Activated naive CD4-positive, alpha-beta T cell treated with anti-CD3 and anti-CD28 coated beads for 36 hours (primary cell): Measurements from ENCODE around the gene DLGAP1. TPM values are rescaled to one million over a fixed set of nuclear protein-coding genes. Genes with fewer than 3 reads are reported as not detected.

Experiments
- CTCF ChIA-PET: fragments of 350-600 bp; sonication (Branson Sonifier 250); formaldehyde crosslinking; loops from one replicate; lab custom pipeline; 2021; ENCODE audit warnings: antibody characterized with exemption; lab: Charles Lee
- DNase-seq: peaks from one replicate; pipeline ENCODE4 v3.0.0-alpha.2; 2020
- H3K27ac Mint-ChIP-seq: one replicate; pipeline ENCODE4 v1.8.0; 2021; ENCODE audit warnings: mild to moderate bottlenecking, mixed read lengths
- H3K27me3 Mint-ChIP-seq: one replicate; pipeline ENCODE4 v1.8.0; 2021; ENCODE audit warnings: low read depth, mixed read lengths
- H3K36me3 Mint-ChIP-seq: one replicate; pipeline ENCODE4 v1.8.0; 2021; ENCODE audit warnings: low read depth, mixed read lengths
- H3K4me1 Mint-ChIP-seq: one replicate; pipeline ENCODE4 v1.8.0; 2021; ENCODE audit warnings: low read depth, mixed read lengths
- H3K4me3 Mint-ChIP-seq: one replicate; pipeline ENCODE4 v1.8.0; 2021; ENCODE audit warnings: mild to moderate bottlenecking, moderate library complexity, mixed read lengths
- H3K9me3 Mint-ChIP-seq: one replicate; pipeline ENCODE4 v1.8.0; 2021; ENCODE audit warnings: mixed read lengths
- intact Hi-C: fragments of 100-400 bp; cut with micrococcal nuclease; formaldehyde crosslinking; loops from one replicate; pipeline ENCODE4 v1.15.1; 2023
- total RNA-seq, 2 experiments: library from RNA; stranded (reverse); gene quantifications; one replicate each; pipeline ENCODE4 v1.2.3, GENCODE V29; 2021

DLGAP1 gene
- total RNA-seq, 2 experiments from 2014 or later, result not detected

DNA sequence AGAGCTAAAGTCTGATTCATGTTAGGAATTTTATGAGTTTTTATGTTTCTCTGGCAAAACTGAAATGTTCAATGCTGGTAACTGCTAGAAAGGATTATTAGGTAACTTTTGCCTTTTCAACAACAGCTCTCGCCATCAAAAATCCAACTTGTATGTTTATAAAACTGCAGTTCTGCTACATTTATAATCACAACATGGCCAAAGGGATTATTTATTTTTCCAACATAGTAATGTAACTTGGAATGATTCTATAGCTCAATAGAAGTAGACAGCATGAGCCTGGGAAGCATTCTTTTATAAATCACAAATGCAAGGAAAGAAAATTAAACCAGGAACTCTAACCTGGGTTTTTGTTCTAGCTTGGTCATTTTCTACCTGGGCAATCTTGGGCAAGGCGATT lies 534.3 kb downstream of the DLGAP1 start:
- CTCF ChIA-PET, result no interaction called here
- intact Hi-C loops, result no loop called here
- H3K4me3 Mint-ChIP-seq, result no peak overlapping the region

DNA sequence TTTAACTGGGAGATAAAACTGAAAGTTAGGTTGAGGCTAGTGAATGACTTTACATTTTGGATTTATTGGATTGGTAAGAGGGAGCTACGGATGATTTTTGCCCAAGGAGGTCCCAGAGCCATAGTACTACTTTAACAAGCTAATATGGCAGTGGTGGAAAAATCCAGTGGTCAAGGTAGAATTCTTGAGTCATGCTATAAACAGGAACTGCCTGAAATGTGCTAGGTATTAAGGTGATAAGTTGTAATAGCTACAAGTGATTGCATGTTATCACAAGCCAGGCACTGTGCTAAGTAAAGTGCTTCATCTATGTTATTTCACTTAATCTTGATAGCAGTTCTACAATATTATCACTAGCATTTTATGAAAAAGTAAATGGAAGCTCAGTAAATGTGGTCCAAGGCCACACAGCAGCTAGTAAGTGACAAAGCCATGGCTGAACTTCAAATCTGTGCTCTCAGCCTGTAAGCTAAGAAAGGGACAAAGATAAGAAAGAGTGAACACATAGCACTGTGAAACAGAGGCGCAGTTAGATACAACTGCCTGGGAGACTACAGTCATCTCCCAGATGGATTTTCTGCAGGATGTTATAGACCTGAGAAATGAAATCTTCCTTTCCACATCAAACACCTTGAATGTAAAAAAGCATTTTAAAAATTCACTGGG lies 535.6 kb downstream of the DLGAP1 start:
- H3K9me3 Mint-ChIP-seq, result no peaks in the 10 kb centered on the region
- H3K27me3 Mint-ChIP-seq, result peaks cover 10% of the 10 kb centered on the region
- CTCF ChIA-PET, result no interaction called here
- no peaks in the 10 kb centered on the region for H3K4me1 Mint-ChIP-seq
- no peaks in the 10 kb centered on the region for H3K36me3 Mint-ChIP-seq
- no peak overlapping the region for H3K4me3 Mint-ChIP-seq
- no peak overlapping the region for H3K27ac Mint-ChIP-seq
- intact Hi-C loops, result no loop called here
- DNase-seq, result no peak

More for the DNA sequence above, 534.3 kb downstream of the DLGAP1 start:
- H3K36me3 Mint-ChIP-seq, result no peaks in the 10 kb centered on the region
- no peak overlapping the region for H3K27ac Mint-ChIP-seq
- peaks cover 13% of the 10 kb centered on the region for H3K27me3 Mint-ChIP-seq
- DNase-seq, result no peak
- H3K9me3 Mint-ChIP-seq, result no peaks in the 10 kb centered on the region
- H3K4me1 Mint-ChIP-seq, result no peaks in the 10 kb centered on the region

- no peaks in the 10 kb centered on the region for H3K4me1 Mint-ChIP-seq
- no peak overlapping the region for H3K4me3 Mint-ChIP-seq
- H3K27ac Mint-ChIP-seq, result no peak overlapping the region
- H3K27me3 Mint-ChIP-seq, result peaks cover 5% of the 10 kb centered on the region
- no peaks in the 10 kb centered on the region for H3K9me3 Mint-ChIP-seq
- no peak for DNase-seq
- H3K36me3 Mint-ChIP-seq, result no peaks in the 10 kb centered on the region
- intact Hi-C loops, result no loop called here
- CTCF ChIA-PET, result no interaction called here
Observed at GRCh38 chr18:3916082-3916481, 539.0 kb downstream of the DLGAP1 start.

GRCh38 chr18:3914833-3915610 lies 540.1 kb downstream of the DLGAP1 start:
- CTCF ChIA-PET, result no interaction called here
- H3K4me3 Mint-ChIP-seq, result no peak overlapping the region
- no peaks in the 10 kb centered on the region for H3K36me3 Mint-ChIP-seq
- DNase-seq, result no peak
- H3K9me3 Mint-ChIP-seq, result no peaks in the 10 kb centered on the region
- H3K4me1 Mint-ChIP-seq, result no peaks in the 10 kb centered on the region
- H3K27me3 Mint-ChIP-seq, result peaks cover 2% of the 10 kb centered on the region
- intact Hi-C loops, result no loop called here
- no peak overlapping the region for H3K27ac Mint-ChIP-seq

DNA sequence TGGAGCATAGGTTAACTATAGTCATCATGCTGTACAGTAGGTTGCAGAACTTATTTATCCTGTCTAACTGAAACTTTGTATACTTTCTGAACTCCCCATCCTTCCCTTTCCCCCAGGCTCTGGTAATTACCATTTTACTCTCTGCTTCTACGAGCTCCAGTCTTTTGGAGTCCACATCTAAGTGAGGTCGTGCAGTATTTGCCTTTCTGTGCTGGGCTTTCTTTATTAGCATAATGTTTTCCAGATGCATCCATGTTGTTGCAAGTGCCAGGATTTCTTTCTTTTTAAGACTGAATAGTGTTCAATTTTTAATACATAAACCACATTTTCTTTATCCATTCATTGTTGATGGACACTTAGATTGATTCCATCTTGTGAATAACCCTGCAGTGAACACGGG lies 541.0 kb downstream of the DLGAP1 start:
- intact Hi-C loops, result no loop called here
- no peaks in the 10 kb centered on the region for H3K9me3 Mint-ChIP-seq
- no peak overlapping the region for H3K27ac Mint-ChIP-seq

DNA sequence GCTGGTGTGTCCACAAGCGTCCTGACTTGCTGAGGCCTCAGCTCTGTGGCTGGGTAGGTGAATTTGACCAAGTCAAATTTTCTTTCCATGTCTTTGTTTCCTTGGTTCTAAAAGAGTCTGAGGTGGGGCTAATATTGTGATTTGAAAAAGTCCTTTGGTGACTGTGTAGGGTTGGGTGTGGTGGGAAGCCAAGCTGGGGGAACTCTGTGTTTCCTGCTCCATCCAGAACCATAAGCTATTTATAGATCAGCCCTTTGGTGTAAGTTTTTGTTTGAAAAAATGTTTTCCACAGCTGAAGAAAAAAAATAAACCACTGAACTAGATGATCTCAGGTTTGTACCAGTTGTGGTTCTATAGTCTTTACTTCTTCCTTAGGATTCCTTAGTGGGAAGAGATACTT lies 542.4 kb downstream of the DLGAP1 start:
- intact Hi-C loops, result no loop called here
- Mint-ChIP-seq H3K9me3 (no peaks in the 10 kb centered on the region), H3K36me3 (no peaks in the 10 kb centered on the region), H3K4me1 (no peaks in the 10 kb centered on the region), H3K4me3 (no peak overlapping the region), H3K27me3 (no peaks in the 10 kb centered on the region), H3K27ac (no peak overlapping the region)
- CTCF ChIA-PET, result no interaction called here
- no peak for DNase-seq

More for the DNA sequence above, 541.0 kb downstream of the DLGAP1 start:
- CTCF ChIA-PET, result interaction anchor here (1.0 kb wide), 1 partner anchor 8 kb away, joined by 3 read pairs; no protein-coding TSS in a partner anchor
- Mint-ChIP-seq H3K4me3 (no peak overlapping the region), H3K27me3 (peaks cover 2% of the 10 kb centered on the region), H3K4me1 (no peaks in the 10 kb centered on the region), H3K36me3 (no peaks in the 10 kb centered on the region)
- no peak for DNase-seq

GRCh38 chr18:3911413-3911812 lies 543.7 kb downstream of the DLGAP1 start:
- H3K4me3 Mint-ChIP-seq, result no peak overlapping the region
- no peaks in the 10 kb centered on the region for H3K4me1 Mint-ChIP-seq
- no peak for DNase-seq
- no peaks in the 10 kb centered on the region for H3K27me3 Mint-ChIP-seq
- CTCF ChIA-PET, result interaction anchor here (0.7 kb wide), 1 partner anchor 9 kb away, joined by 3 read pairs; no protein-coding TSS in a partner anchor
- H3K36me3 Mint-ChIP-seq, result no peaks in the 10 kb centered on the region
- no peak overlapping the region for H3K27ac Mint-ChIP-seq
- intact Hi-C loops, result no loop called here
- no peaks in the 10 kb centered on the region for H3K9me3 Mint-ChIP-seq

GRCh38 chr18:3910512-3910911 lies 544.6 kb downstream of the DLGAP1 start:
- Mint-ChIP-seq H3K9me3 (no peaks in the 10 kb centered on the region), H3K27ac (no peak overlapping the region), H3K36me3 (no peaks in the 10 kb centered on the region), H3K4me1 (no peaks in the 10 kb centered on the region), H3K4me3 (no peak overlapping the region), H3K27me3 (no peaks in the 10 kb centered on the region)
- DNase-seq, result no peak
- intact Hi-C loops, result no loop called here
- CTCF ChIA-PET, result no interaction called here

DNA sequence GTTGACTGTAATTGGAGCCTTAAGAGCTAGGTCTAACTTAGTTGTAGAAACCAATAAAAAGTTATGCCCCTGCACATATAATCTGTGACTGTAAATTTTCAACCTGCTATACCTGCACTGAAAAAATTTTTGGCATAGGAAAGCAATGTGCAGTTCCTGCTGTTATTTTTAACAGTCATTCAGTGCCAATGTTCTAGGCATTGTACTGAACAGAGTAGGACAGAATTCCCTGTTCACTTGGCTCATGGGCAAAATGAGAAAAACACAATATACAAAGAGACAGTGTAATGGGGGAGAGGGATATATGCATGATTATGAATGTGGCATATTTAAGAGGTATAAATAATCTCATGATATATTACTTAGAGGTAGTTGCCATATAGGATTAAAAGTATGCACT lies 547.2 kb downstream of the DLGAP1 start:
- intact Hi-C loops, result no loop called here
- no peak overlapping the region for H3K4me3 Mint-ChIP-seq
- no peak overlapping the region for H3K27ac Mint-ChIP-seq
- CTCF ChIA-PET, result interaction anchor here (1.0 to 1.2 kb wide), 2 partner anchors 81 to 88 kb away, joined by 3 to 4 read pairs; no protein-coding TSS in a partner anchor
- no peaks in the 10 kb centered on the region for H3K4me1 Mint-ChIP-seq
- DNase-seq, result no peak
- no peaks in the 10 kb centered on the region for H3K27me3 Mint-ChIP-seq
- no peaks in the 10 kb centered on the region for H3K9me3 Mint-ChIP-seq
- no peaks in the 10 kb centered on the region for H3K36me3 Mint-ChIP-seq

GRCh38 chr18:3906116-3906750 lies 548.9 kb downstream of the DLGAP1 start:
- H3K36me3 Mint-ChIP-seq, result no peaks in the 10 kb centered on the region
- no peak overlapping the region for H3K4me3 Mint-ChIP-seq
- H3K27ac Mint-ChIP-seq, result no peak overlapping the region
- CTCF ChIA-PET, result interaction anchor here (1.1 kb wide), 1 partner anchor 135 kb away, joined by 3 read pairs; no protein-coding TSS in a partner anchor
- peaks cover 4% of the 10 kb centered on the region for H3K27me3 Mint-ChIP-seq
- H3K9me3 Mint-ChIP-seq, result no peaks in the 10 kb centered on the region
- H3K4me1 Mint-ChIP-seq, result no peaks in the 10 kb centered on the region
- no peak for DNase-seq
- intact Hi-C loops, result no loop called here

DNA sequence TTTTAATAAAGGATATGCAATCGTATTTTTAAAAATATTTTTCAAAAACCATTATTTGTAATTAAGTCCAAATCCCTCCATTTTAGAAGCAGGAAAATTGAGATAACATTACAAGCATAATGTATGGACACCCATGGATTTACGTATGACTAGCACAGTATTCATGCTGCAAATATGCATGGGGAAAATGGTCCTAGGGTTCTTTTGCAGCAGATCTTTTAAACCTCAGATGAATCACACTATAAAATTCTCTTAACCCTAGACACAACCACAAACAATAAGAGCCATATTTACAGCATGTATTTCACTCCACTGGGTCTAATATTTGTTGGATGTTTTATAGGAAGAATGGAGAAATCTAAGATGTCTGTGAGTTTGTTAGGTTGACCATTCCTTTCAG lies 551.8 kb downstream of the DLGAP1 start:
- no peaks in the 10 kb centered on the region for H3K36me3 Mint-ChIP-seq
- CTCF ChIA-PET, result interaction anchor here (1.2 kb wide), 1 partner anchor 8 kb away, joined by 3 read pairs; no protein-coding TSS in a partner anchor

DNA sequence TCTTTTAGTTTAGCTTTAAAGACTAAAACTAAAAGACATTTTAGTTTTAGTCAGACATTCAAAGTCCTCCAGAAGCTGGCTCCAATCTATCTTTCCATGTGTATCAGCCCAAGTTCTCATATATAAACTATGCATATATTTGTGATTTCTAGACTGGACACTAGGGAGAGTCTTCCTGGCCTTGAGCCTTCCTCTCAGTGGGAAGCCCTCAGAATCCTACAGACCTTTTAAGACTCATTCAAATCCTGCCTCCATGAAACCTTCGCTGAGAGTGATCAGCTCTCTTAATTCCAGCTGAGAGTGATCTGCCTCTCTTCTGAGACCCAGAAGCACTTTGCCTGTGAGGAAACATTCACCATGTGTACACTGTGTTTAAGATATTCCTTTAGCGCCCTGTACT lies 552.4 kb downstream of the DLGAP1 start:
- DNase-seq, result no peak
- H3K36me3 Mint-ChIP-seq, result no peaks in the 10 kb centered on the region
- no peaks in the 10 kb centered on the region for H3K4me1 Mint-ChIP-seq
- CTCF ChIA-PET, result interaction anchor here (1.2 to 1.7 kb wide), 2 partner anchors 9 to 131 kb away, joined by 3 to 6 read pairs; no protein-coding TSS in a partner anchor
- H3K27me3 Mint-ChIP-seq, result peaks cover 7% of the 10 kb centered on the region
- no peak overlapping the region for H3K4me3 Mint-ChIP-seq
- no peaks in the 10 kb centered on the region for H3K9me3 Mint-ChIP-seq
- intact Hi-C loops, result no loop called here
- H3K27ac Mint-ChIP-seq, result no peak overlapping the region

More for the DNA sequence above, 551.8 kb downstream of the DLGAP1 start:
- Mint-ChIP-seq H3K4me3 (no peak overlapping the region), H3K4me1 (no peaks in the 10 kb centered on the region), H3K9me3 (no peaks in the 10 kb centered on the region), H3K27ac (no peak overlapping the region), H3K27me3 (peaks cover 7% of the 10 kb centered on the region)
- DNase-seq, result no peak
- intact Hi-C loops, result no loop called here
